H9 (cell line): ENCODE data around the gene THAP11. TPM values are rescaled to one million over a fixed set of nuclear protein-coding genes. Genes with fewer than 3 reads are reported as not detected.

Experiments used
- DNase-seq: peaks from one replicate; pipeline ENCODE4 v3.0.0-alpha.2; 2017
- H2AFZ ChIP-seq: one replicate; pipeline ENCODE4 v1.6.1; 2013; ENCODE audit warnings: mild to moderate bottlenecking, low read length, control low read depth, moderate library complexity
- H2AK5ac ChIP-seq: 2 replicates; pipeline ENCODE4 v1.6.1; 2013; ENCODE audit warnings: low read length, control low read depth, mixed read lengths; ENCODE audit not compliant: insufficient read length
- H2BK120ac ChIP-seq: one replicate; pipeline ENCODE4 v1.6.1; 2013; ENCODE audit warnings: low read depth, mild to moderate bottlenecking, low read length, control low read depth, inconsistent platforms; ENCODE audit not compliant: poor library complexity, severe bottlenecking
- H2BK12ac ChIP-seq: 2 replicates; pipeline ENCODE4 v1.6.1; 2013; ENCODE audit warnings: low read length, control low read depth, mixed read lengths, low read depth; ENCODE audit not compliant: insufficient read length
- H2BK15ac ChIP-seq: 2 replicates; pipeline ENCODE4 v1.6.1; 2013; ENCODE audit warnings: low read depth, low read length, control low read depth
- H2BK20ac ChIP-seq: one replicate; pipeline ENCODE4 v1.6.1; 2013; ENCODE audit warnings: low read depth, mild to moderate bottlenecking, low read length, control low read depth, inconsistent platforms; ENCODE audit not compliant: poor library complexity, severe bottlenecking
- H2BK5ac ChIP-seq: 2 replicates; pipeline ENCODE4 v1.6.1; 2013; ENCODE audit warnings: low read length, control low read depth, mixed read lengths; ENCODE audit not compliant: insufficient read length
- H3K14ac ChIP-seq: 2 replicates; pipeline ENCODE4 v1.6.1; 2013; ENCODE audit warnings: low read length, control low read depth; ENCODE audit not compliant: insufficient read depth
- H3K18ac ChIP-seq: 2 replicates; pipeline ENCODE4 v1.6.1; 2013; ENCODE audit warnings: low read depth, mild to moderate bottlenecking, mixed read lengths, low read length, control low read depth; ENCODE audit not compliant: insufficient read length
- H3K23ac ChIP-seq: 2 replicates; pipeline ENCODE4 v1.6.1; 2013; ENCODE audit warnings: low read length, control low read depth, mixed read lengths, low read depth; ENCODE audit not compliant: insufficient read length
- H3K23me2 ChIP-seq: 2 replicates; pipeline ENCODE4 v1.6.1; 2013; ENCODE audit warnings: low read depth, mild to moderate bottlenecking, mixed read lengths, low read length, control low read depth; ENCODE audit not compliant: insufficient read length, poor library complexity, severe bottlenecking
- H3K27ac ChIP-seq: 2 replicates; pipeline ENCODE4 v1.5.1; 2013; ENCODE audit warnings: low read length, control low read depth, mixed read lengths, low read depth; ENCODE audit not compliant: insufficient read length
- H3K27me3 ChIP-seq: 2 replicates; pipeline ENCODE4 v1.6.1; 2013; ENCODE audit warnings: low read length, control low read depth, inconsistent platforms; ENCODE audit not compliant: insufficient read depth
- H3K4ac ChIP-seq: 2 replicates; pipeline ENCODE4 v1.6.1; 2013; ENCODE audit warnings: low read depth, mild to moderate bottlenecking, control low read depth, inconsistent platforms, low read length, moderate library complexity
- H3K4me1 ChIP-seq: 2 replicates; pipeline ENCODE4 v1.6.1; 2013; ENCODE audit warnings: low read length, control low read depth, inconsistent platforms; ENCODE audit not compliant: insufficient read depth
- H3K4me2 ChIP-seq: 2 replicates; pipeline ENCODE4 v1.6.1; 2013; ENCODE audit warnings: low read length, control low read depth, mixed read lengths; ENCODE audit not compliant: insufficient read length, insufficient read depth
- H3K56ac ChIP-seq: 2 replicates; pipeline ENCODE4 v1.6.1; 2013; ENCODE audit warnings: low read depth, mild to moderate bottlenecking, mixed read lengths, low read length, control low read depth; ENCODE audit not compliant: insufficient read length
- H3K79me1 ChIP-seq: 2 replicates; pipeline ENCODE4 v1.6.1; 2013; ENCODE audit warnings: low read depth, mild to moderate bottlenecking, moderate library complexity, low read length, control low read depth, inconsistent platforms; ENCODE audit not compliant: insufficient read depth, poor library complexity, severe bottlenecking
- H3K79me2 ChIP-seq: 2 replicates; pipeline ENCODE4 v1.6.1; 2013; ENCODE audit warnings: low read length, control low read depth, inconsistent platforms; ENCODE audit not compliant: insufficient read depth
- H3K9ac ChIP-seq: 2 replicates; pipeline ENCODE4 v1.6.1; 2013; ENCODE audit warnings: low read length, control low read depth, mixed read lengths; ENCODE audit not compliant: insufficient read length; ENCODE audit errors: extremely low read depth
- H3K9me3 ChIP-seq: one replicate; pipeline ENCODE4 v1.6.1; 2013; ENCODE audit warnings: low read depth, low read length, inconsistent platforms; ENCODE audit not compliant: control insufficient read depth
- H3T11ph ChIP-seq: one replicate; pipeline ENCODE4 v1.6.1; 2013; ENCODE audit warnings: mild to moderate bottlenecking, low read length, control low read depth, inconsistent platforms
- H4K20me1 ChIP-seq: one replicate; pipeline ENCODE4 v1.6.1; 2013; ENCODE audit not compliant: control insufficient read depth, insufficient read length, insufficient read depth
- H4K5ac ChIP-seq: 2 replicates; pipeline ENCODE4 v1.6.1; 2013; ENCODE audit warnings: low read depth, mild to moderate bottlenecking, mixed read lengths, low read length, control low read depth; ENCODE audit not compliant: insufficient read length
- H4K8ac ChIP-seq: replicated peaks from 2 replicates; pipeline ENCODE4 v1.6.1; 2013; ENCODE audit warnings: low read length, control low read depth, mixed read lengths, low read depth; ENCODE audit not compliant: insufficient read length
- H4K91ac ChIP-seq: 2 replicates; pipeline ENCODE4 v1.6.1; 2013; ENCODE audit warnings: low read depth, mild to moderate bottlenecking, moderate library complexity, mixed read lengths, low read length, control low read depth; ENCODE audit not compliant: insufficient read length
- H3K27ac Mint-ChIP-seq, 3 experiments: 2 replicates in 2 of 3; 3 replicates in 1 of 3; pipeline ENCODE4 v1.8.0; 2020 to 2021; ENCODE audit warnings: mixed read lengths in 3 of 3, mild to moderate bottlenecking in 1 of 3, moderate library complexity in 1 of 3
- H3K27me3 Mint-ChIP-seq: 2 replicates; pipeline ENCODE4 v1.8.0; 2021; ENCODE audit warnings: low read depth, mild to moderate bottlenecking, moderate library complexity, mixed read lengths
- H3K36me3 Mint-ChIP-seq, 3 experiments: 2 replicates in 2 of 3; 3 replicates in 1 of 3; pipeline ENCODE4 v1.8.0; 2020 to 2021; ENCODE audit warnings: low read depth in 3 of 3, mixed read lengths in 3 of 3; ENCODE audit not compliant: insufficient read depth in 1 of 3
- H3K4me1 Mint-ChIP-seq, 2 experiments: 2 replicates each; pipeline ENCODE4 v1.8.0; 2020; ENCODE audit warnings: mixed read lengths in 2 of 2
- H3K4me3 Mint-ChIP-seq, 2 experiments: 2 replicates in 1 of 2; 3 replicates in 1 of 2; pipeline ENCODE4 v1.8.0; 2020 to 2021; ENCODE audit warnings: mild to moderate bottlenecking in 2 of 2, mixed read lengths in 2 of 2, moderate library complexity in 1 of 2
- H3K9me3 Mint-ChIP-seq, 2 experiments: 2 replicates in 1 of 2; 3 replicates in 1 of 2; pipeline ENCODE4 v1.8.0; 2020; ENCODE audit warnings: mild to moderate bottlenecking in 2 of 2, mixed read lengths in 2 of 2, moderate library complexity in 1 of 2
- WGBS: extraction: QIAGEN DNeasy Blood & Tissue Kit; methylation state at CpG from one replicate; pipeline ENCODE4 v1.1.7; 2013; ENCODE audit warnings: missing lambda C conversion rate, low lambda C conversion rate, mixed read lengths; ENCODE audit not compliant: insufficient read length; ENCODE audit errors: extremely low coverage; 5-methylcytosine and 5-hydroxymethylcytosine counted together
- total RNA-seq: library from RNA; stranded (reverse); gene quantifications from 2 replicates; pipeline ENCODE4 v1.2.1, GENCODE V29; 2021
- TF ChIP-seq, protein P1 (sequence below): fragments of 200-600 bp; sonication (generic); conservative IDR thresholded peaks from 3 replicates; pipeline ENCODE4 v1.8.0; 2021; ENCODE audit warnings: antibody characterized with exemption, mild to moderate bottlenecking

THAP11 gene
- total RNA-seq, 1 experiment from 2014 or later: 48.9 TPM

DNA sequence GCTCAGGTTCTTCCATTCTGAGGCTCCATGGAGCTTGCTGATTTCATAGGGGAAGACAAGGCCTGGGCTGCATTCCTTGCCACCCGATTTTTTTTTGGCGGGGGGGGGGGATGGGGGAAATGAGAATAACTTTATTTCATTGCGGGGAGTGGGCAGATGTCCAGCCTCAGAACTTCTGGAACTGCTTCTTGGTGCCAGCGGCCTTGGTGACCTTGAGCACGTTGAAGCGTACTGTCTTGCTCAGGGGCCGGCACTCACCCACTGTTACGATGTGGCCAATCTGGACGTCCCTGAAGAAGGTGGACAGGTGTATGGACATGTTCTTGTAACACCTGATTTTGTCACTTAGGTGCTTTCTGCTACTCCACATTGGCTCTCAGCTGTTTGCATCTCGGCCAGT, 13.7 kb downstream of the THAP11 start:
- H3K18ac ChIP-seq: no peak overlapping the region
- no peak overlapping the region for H2AK5ac ChIP-seq
- H3K23me2 ChIP-seq: no peaks in the 10 kb centered on the region
- no peaks in the 10 kb centered on the region for H3K27me3 Mint-ChIP-seq
- H4K91ac ChIP-seq: no peak overlapping the region
- no peak for DNase-seq
- TF ChIP-seq, protein P1, sequence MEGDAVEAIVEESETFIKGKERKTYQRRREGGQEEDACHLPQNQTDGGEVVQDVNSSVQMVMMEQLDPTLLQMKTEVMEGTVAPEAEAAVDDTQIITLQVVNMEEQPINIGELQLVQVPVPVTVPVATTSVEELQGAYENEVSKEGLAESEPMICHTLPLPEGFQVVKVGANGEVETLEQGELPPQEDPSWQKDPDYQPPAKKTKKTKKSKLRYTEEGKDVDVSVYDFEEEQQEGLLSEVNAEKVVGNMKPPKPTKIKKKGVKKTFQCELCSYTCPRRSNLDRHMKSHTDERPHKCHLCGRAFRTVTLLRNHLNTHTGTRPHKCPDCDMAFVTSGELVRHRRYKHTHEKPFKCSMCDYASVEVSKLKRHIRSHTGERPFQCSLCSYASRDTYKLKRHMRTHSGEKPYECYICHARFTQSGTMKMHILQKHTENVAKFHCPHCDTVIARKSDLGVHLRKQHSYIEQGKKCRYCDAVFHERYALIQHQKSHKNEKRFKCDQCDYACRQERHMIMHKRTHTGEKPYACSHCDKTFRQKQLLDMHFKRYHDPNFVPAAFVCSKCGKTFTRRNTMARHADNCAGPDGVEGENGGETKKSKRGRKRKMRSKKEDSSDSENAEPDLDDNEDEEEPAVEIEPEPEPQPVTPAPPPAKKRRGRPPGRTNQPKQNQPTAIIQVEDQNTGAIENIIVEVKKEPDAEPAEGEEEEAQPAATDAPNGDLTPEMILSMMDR: no peak
- no peak overlapping the region for H4K8ac ChIP-seq
- H3K23ac ChIP-seq: no peak overlapping the region
- no peak overlapping the region for H2AFZ ChIP-seq
- H2BK5ac ChIP-seq: no peak overlapping the region
- no peak overlapping the region for H2BK120ac ChIP-seq
- H2BK15ac ChIP-seq: no peak overlapping the region
- no peak overlapping the region for H3K4me2 ChIP-seq
- H3K27ac Mint-ChIP-seq: peak overlapping the region in 1 of 3 experiments; percentile 81; a peak in 1 of 7 replicates
- peaks cover 2% of the 10 kb centered on the region for H3K79me1 ChIP-seq
- H2BK12ac ChIP-seq: no peak overlapping the region
- no peaks in the 10 kb centered on the region for H4K20me1 ChIP-seq
- H3K36me3 Mint-ChIP-seq: peaks cover 9 to 27% (median 20%) of the 10 kb centered on the region in 3 experiments; a peak in 6 of 7 replicates
- H4K5ac ChIP-seq: no peak overlapping the region
- H3K27me3 ChIP-seq: no peaks in the 10 kb centered on the region
- no peak overlapping the region for H3K27ac ChIP-seq
- H3K4me1 ChIP-seq: peaks cover 6% of the 10 kb centered on the region; the same call in 1 of the 2 replicates
- H3K9ac ChIP-seq: no peak overlapping the region
- peak overlapping the region in 1 of 2 experiments; percentile 57; a peak in 1 of 5 replicates for H3K4me3 Mint-ChIP-seq
- H3K9me3 ChIP-seq: no peaks in the 10 kb centered on the region
- no peak overlapping the region; the same call in 1 of the 2 replicates for H3K14ac ChIP-seq
- H3K9me3 Mint-ChIP-seq: no peaks in the 10 kb centered on the region
- WGBS: no CpG with 5 or more reads among the region's 10 CpGs
- peaks cover 37 to 46% of the 10 kb centered on the region in 2 experiments for H3K4me1 Mint-ChIP-seq
- no peak overlapping the region for H3K4ac ChIP-seq
- H3K79me2 ChIP-seq: peaks cover 46% of the 10 kb centered on the region; the same call in 1 of the 2 replicates
- H3K56ac ChIP-seq: no peak overlapping the region
- no peak overlapping the region for H2BK20ac ChIP-seq
- no peak overlapping the region for H3T11ph ChIP-seq
